HepG2 (cell line): ENCODE measurements around the gene CD151. TPM values are rescaled to one million over a fixed set of nuclear protein-coding genes. Genes with fewer than 3 reads are reported as not detected.

Source experiments
- HOXA3 ChIP-seq: sonication (generic); formaldehyde crosslinking; IDR thresholded peaks from 2 replicates; pipeline ENCODE4 v1.5.0; 2020; ENCODE audit warnings: missing genetic modification reagents
- KDM4B ChIP-seq: sonication (generic); formaldehyde crosslinking; IDR thresholded peaks from 2 replicates; pipeline ENCODE4 v1.4.0; 2020; ENCODE audit warnings: missing genetic modification reagents
- MZF1 ChIP-seq: sonication (generic); formaldehyde crosslinking; IDR thresholded peaks from 2 replicates; pipeline ENCODE4 v1.8.1; 2023; ENCODE audit warnings: mild to moderate bottlenecking, missing genetic modification reagents, borderline replicate concordance
- NFYB ChIP-seq: sonication (generic); formaldehyde crosslinking; IDR thresholded peaks from 2 replicates; pipeline ENCODE4 v1.4.0; 2020; ENCODE audit warnings: missing genetic modification reagents
- NR2F1 ChIP-seq, 2 experiments: fragments of 450-650 bp in 1 of 2; formaldehyde crosslinking in 1 of 2; IDR thresholded peaks; 2 replicates each; pipeline versions ENCODE4 v1.5.0 to v1.6.1; 2016 to 2020; ENCODE audit warnings: mild to moderate bottlenecking in 1 of 2, missing compliant biosample characterization in 1 of 2, missing genetic modification reagents in 1 of 2, moderate library complexity in 1 of 2
- SMAD3 ChIP-seq: sonication (generic); formaldehyde crosslinking; IDR thresholded peaks from 2 replicates; pipeline ENCODE4 v1.4.0; 2020; ENCODE audit warnings: missing genetic modification reagents
- ZNF557 ChIP-seq: sonication (generic); formaldehyde crosslinking; IDR thresholded peaks from 2 replicates; pipeline ENCODE4 v1.4.0; 2020; ENCODE audit warnings: missing genetic modification reagents
- ZNF713 ChIP-seq: sonication (generic); formaldehyde crosslinking; IDR thresholded peaks from 2 replicates; pipeline ENCODE4 v1.4.0; 2020; ENCODE audit warnings: mild to moderate bottlenecking, missing genetic modification reagents
- polyA plus RNA-seq, 8 experiments: library from polyadenylated mRNA; depleted of rRNA in 3 of 8; stranded (reverse) in 7 of 8; unstranded in 1 of 8; fragments of >200 nt; fragmentation: Illumina TruSeq in 4 of 8; extraction: Trizol in 4 of 8; gene quantifications; 2 replicates each; pipeline versions ENCODE4 v1.2.1 to v1.2.3, GENCODE V29; 2011 to 2016; ENCODE audit warnings: low read depth in 4 of 8, missing spikeins in 1 of 8, mixed read lengths in 1 of 8; ENCODE audit not compliant: insufficient read depth in 1 of 8
- total RNA-seq, 5 experiments: library from RNA; depleted of rRNA; stranded (reverse); fragments of >200 nt; fragmentation: Illumina TruSeq; extraction: Trizol; gene quantifications; 2 replicates each; pipeline ENCODE4 v1.2.3, GENCODE V29; 2016; ENCODE audit warnings: low read depth in 1 of 5
- TF ChIP-seq, protein P1 (sequence below): sonication (generic); formaldehyde crosslinking; IDR thresholded peaks from 2 replicates; pipeline ENCODE4 v1.5.1; 2020; ENCODE audit warnings: mild to moderate bottlenecking, missing genetic modification reagents, borderline replicate concordance
- TF ChIP-seq, protein P2 (sequence below): sonication (generic); formaldehyde crosslinking; IDR thresholded peaks from 2 replicates; pipeline ENCODE4 v1.5.0; 2020; ENCODE audit warnings: mild to moderate bottlenecking, missing genetic modification reagents
- TF ChIP-seq, protein P3 (sequence below): IDR thresholded peaks from 2 replicates; pipeline ENCODE4 v1.6.1; 2016; ENCODE audit warnings: mild to moderate bottlenecking
- TF ChIP-seq, protein P4 (sequence below): sonication (generic); formaldehyde crosslinking; IDR thresholded peaks from 2 replicates; pipeline ENCODE4 v1.4.0; 2020; ENCODE audit warnings: mild to moderate bottlenecking, low read depth, missing genetic modification reagents
- TF ChIP-seq, protein P5 (sequence below), 2 experiments: sonication (generic) in 1 of 2; formaldehyde crosslinking in 1 of 2; IDR thresholded peaks; 2 replicates each; pipeline versions ENCODE4 v1.4.0 to v1.6.1; 2018 to 2020; ENCODE audit warnings: missing genetic modification reagents in 2 of 2, borderline replicate concordance in 1 of 2, low read depth in 1 of 2, mild to moderate bottlenecking in 1 of 2, missing biosample characterization in 1 of 2

The CD151 gene
- total and polyA plus RNA-seq, 2 of the 13 experiments (the other 11 are each of a cell fraction or from before 2014, with no cell fraction given): 125 to 197 TPM

DNA sequence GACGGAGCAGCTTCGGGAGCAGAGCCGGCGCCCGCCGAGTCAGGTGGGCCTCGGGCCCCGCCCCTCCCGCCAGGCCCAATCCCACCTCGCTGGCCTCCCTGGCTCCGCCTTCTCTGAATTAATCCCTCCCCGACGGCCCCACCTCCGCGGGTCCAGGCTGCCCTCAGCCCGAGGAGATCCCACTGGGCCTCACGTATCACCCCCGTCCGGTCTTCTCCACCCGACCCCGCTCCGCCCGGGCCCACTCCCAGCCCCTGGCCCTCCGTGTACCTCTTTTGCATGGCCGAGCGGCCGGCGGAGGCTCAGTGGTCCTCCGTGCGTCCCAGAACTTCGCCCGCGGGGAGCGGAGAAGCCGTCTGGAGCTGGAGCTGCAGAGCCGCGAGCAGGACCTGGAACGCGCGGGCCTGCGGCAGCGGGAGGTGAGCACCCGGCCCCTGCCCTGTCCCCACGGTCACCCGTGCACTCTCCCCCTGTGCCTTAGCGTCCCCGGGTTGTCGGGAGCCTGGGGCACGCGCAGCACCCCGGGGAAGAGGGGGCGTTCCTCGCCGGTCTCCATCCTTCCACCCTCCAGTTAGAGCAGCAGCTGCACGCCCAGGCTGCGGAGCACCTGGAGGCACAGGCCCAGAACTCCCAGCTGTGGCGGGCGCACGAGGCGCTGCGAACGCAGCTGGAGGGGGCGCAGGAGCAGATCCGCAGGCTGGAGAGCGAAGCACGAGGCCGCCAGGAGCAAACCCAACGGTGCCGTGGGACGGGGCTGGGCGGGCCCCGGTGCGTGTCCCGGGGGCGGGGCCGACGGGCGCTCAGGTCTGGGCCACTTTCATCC, 2.2 kb upstream of the CD151 start (continued):
- TF ChIP-seq HOXA3 (peak; percentile 12; the same call in 1 of the 2 replicates), ZNF557 (CRISPR knock-in tag) (0 out of 2 replicates have a peak, but pooled peaks have one; percentile 46), NR2F1 (CRISPR knock-in tag; IDR thresholded peaks at IDR 0.05) (no peak), ZNF713 (CRISPR knock-in tag) (0 out of 2 replicates have a peak, but pooled peaks have one; percentile 59), MZF1 (no peak), SMAD3 (CRISPR knock-in tag) (no peak), KDM4B (CRISPR knock-in tag) (no peak), NFYB (peak; percentile 61; the same call in 1 of the 2 replicates)
- TF ChIP-seq, protein P1, sequence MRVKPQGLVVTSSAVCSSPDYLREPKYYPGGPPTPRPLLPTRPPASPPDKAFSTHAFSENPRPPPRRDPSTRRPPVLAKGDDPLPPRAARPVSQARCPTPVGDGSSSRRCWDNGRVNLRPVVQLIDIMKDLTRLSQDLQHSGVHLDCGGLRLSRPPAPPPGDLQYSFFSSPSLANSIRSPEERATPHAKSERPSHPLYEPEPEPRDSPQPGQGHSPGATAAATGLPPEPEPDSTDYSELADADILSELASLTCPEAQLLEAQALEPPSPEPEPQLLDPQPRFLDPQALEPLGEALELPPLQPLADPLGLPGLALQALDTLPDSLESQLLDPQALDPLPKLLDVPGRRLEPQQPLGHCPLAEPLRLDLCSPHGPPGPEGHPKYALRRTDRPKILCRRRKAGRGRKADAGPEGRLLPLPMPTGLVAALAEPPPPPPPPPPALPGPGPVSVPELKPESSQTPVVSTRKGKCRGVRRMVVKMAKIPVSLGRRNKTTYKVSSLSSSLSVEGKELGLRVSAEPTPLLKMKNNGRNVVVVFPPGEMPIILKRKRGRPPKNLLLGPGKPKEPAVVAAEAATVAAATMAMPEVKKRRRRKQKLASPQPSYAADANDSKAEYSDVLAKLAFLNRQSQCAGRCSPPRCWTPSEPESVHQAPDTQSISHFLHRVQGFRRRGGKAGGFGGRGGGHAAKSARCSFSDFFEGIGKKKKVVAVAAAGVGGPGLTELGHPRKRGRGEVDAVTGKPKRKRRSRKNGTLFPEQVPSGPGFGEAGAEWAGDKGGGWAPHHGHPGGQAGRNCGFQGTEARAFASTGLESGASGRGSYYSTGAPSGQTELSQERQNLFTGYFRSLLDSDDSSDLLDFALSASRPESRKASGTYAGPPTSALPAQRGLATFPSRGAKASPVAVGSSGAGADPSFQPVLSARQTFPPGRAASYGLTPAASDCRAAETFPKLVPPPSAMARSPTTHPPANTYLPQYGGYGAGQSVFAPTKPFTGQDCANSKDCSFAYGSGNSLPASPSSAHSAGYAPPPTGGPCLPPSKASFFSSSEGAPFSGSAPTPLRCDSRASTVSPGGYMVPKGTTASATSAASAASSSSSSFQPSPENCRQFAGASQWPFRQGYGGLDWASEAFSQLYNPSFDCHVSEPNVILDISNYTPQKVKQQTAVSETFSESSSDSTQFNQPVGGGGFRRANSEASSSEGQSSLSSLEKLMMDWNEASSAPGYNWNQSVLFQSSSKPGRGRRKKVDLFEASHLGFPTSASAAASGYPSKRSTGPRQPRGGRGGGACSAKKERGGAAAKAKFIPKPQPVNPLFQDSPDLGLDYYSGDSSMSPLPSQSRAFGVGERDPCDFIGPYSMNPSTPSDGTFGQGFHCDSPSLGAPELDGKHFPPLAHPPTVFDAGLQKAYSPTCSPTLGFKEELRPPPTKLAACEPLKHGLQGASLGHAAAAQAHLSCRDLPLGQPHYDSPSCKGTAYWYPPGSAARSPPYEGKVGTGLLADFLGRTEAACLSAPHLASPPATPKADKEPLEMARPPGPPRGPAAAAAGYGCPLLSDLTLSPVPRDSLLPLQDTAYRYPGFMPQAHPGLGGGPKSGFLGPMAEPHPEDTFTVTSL: 0 out of 2 replicates have a peak, but pooled peaks have one; percentile 16
- TF ChIP-seq, protein P2, sequence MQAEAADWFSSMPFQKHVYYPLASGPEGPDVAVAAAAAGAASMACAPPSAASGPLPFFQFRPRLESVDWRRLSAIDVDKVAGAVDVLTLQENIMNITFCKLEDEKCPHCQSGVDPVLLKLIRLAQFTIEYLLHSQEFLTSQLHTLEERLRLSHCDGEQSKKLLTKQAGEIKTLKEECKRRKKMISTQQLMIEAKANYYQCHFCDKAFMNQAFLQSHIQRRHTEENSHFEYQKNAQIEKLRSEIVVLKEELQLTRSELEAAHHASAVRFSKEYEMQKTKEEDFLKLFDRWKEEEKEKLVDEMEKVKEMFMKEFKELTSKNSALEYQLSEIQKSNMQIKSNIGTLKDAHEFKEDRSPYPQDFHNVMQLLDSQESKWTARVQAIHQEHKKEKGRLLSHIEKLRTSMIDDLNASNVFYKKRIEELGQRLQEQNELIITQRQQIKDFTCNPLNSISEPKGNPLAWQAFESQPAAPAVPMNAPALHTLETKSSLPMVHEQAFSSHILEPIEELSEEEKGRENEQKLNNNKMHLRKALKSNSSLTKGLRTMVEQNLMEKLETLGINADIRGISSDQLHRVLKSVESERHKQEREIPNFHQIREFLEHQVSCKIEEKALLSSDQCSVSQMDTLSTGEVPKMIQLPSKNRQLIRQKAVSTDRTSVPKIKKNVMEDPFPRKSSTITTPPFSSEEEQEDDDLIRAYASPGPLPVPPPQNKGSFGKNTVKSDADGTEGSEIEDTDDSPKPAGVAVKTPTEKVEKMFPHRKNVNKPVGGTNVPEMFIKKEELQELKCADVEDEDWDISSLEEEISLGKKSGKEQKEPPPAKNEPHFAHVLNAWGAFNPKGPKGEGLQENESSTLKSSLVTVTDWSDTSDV (CRISPR knock-in tag): peak; percentile 92
- TF ChIP-seq, protein P3, sequence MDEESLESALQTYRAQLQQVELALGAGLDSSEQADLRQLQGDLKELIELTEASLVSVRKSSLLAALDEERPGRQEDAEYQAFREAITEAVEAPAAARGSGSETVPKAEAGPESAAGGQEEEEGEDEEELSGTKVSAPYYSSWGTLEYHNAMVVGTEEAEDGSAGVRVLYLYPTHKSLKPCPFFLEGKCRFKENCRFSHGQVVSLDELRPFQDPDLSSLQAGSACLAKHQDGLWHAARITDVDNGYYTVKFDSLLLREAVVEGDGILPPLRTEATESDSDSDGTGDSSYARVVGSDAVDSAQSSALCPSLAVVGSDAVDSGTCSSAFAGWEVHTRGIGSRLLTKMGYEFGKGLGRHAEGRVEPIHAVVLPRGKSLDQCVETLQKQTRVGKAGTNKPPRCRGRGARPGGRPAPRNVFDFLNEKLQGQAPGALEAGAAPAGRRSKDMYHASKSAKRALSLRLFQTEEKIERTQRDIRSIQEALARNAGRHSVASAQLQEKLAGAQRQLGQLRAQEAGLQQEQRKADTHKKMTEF (CRISPR knock-in tag): peak; percentile 44; the same call in 1 of the 2 replicates
- TF ChIP-seq, protein P4, sequence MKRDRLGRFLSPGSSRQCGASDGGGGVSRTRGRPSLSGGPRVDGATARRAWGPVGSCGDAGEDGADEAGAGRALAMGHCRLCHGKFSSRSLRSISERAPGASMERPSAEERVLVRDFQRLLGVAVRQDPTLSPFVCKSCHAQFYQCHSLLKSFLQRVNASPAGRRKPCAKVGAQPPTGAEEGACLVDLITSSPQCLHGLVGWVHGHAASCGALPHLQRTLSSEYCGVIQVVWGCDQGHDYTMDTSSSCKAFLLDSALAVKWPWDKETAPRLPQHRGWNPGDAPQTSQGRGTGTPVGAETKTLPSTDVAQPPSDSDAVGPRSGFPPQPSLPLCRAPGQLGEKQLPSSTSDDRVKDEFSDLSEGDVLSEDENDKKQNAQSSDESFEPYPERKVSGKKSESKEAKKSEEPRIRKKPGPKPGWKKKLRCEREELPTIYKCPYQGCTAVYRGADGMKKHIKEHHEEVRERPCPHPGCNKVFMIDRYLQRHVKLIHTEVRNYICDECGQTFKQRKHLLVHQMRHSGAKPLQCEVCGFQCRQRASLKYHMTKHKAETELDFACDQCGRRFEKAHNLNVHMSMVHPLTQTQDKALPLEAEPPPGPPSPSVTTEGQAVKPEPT (CRISPR knock-in tag): 0 out of 2 replicates have a peak, but pooled peaks have one; percentile 22
- TF ChIP-seq, protein P5, sequence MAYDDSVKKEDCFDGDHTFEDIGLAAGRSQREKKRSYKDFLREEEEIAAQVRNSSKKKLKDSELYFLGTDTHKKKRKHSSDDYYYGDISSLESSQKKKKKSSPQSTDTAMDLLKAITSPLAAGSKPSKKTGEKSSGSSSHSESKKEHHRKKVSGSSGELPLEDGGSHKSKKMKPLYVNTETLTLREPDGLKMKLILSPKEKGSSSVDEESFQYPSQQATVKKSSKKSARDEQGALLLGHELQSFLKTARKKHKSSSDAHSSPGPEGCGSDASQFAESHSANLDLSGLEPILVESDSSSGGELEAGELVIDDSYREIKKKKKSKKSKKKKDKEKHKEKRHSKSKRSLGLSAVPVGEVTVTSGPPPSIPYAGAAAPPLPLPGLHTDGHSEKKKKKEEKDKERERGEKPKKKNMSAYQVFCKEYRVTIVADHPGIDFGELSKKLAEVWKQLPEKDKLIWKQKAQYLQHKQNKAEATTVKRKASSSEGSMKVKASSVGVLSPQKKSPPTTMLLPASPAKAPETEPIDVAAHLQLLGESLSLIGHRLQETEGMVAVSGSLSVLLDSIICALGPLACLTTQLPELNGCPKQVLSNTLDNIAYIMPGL (CRISPR knock-in tag; IDR thresholded peaks at IDR 0.05; ENCODE audit: borderline replicate concordance in 1 of 2, low read depth in 1 of 2): peak in 1 of 2 experiments; percentile 11; a peak in 1 of 4 replicates
